ENCODE results near the gene ZNF451.

Gene ZNF451

GRCh38 chr6:57094689-57095088 is 4.7 kb downstream of the ZNF451 start:
- no peak for DNase-seq (ENCODE audit: low read depth, low spot score)

GRCh38 chr6:57097596-57097995 is 7.6 kb downstream of the ZNF451 start:
- no peak for DNase-seq (ENCODE audit: low read depth, low spot score)

GRCh38 chr6:57102976-57103375 is 13.0 kb downstream of the ZNF451 start:
- DNase-seq (ENCODE audit: low read depth, low spot score): no peak

- no peak for DNase-seq (ENCODE audit: low read depth, low spot score)
These were observed 14.3 kb downstream of the ZNF451 start for GRCh38 chr6:57104336-57104735.

- DNase-seq (ENCODE audit: low read depth, low spot score): no peak
These were observed 17.0 kb downstream of the ZNF451 start for GRCh38 chr6:57106990-57107389.

- DNase-seq (ENCODE audit: low read depth, low spot score): no peak
These were observed 18.7 kb downstream of the ZNF451 start for GRCh38 chr6:57108691-57109090.

- no peak for DNase-seq (ENCODE audit: low read depth, low spot score)
These were observed 19.9 kb downstream of the ZNF451 start for GRCh38 chr6:57109880-57110279.

- no peak for DNase-seq (ENCODE audit: low read depth, low spot score)
These were observed 23.1 kb downstream of the ZNF451 start for GRCh38 chr6:57113105-57113504.

GRCh38 chr6:57116776-57117175 is 26.8 kb downstream of the ZNF451 start:
- DNase-seq (ENCODE audit: low read depth, low spot score): no peak

GRCh38 chr6:57117796-57118195 is 27.8 kb downstream of the ZNF451 start:
- DNase-seq (ENCODE audit: low read depth, low spot score): no peak

- no peak for DNase-seq (ENCODE audit: low read depth, low spot score)
These were observed 33.1 kb downstream of the ZNF451 start for GRCh38 chr6:57123111-57123510.

- DNase-seq (ENCODE audit: low read depth, low spot score): no peak
These were observed 37.8 kb downstream of the ZNF451 start for GRCh38 chr6:57127763-57128162.

- no peak for DNase-seq (ENCODE audit: low read depth, low spot score)
These were observed 40.7 kb downstream of the ZNF451 start for GRCh38 chr6:57130661-57131177.

- DNase-seq (ENCODE audit: low read depth, low spot score): no peak
These were observed 45.0 kb downstream of the ZNF451 start for GRCh38 chr6:57134954-57135353.

- DNase-seq (ENCODE audit: low read depth, low spot score): no peak
These were observed 45.9 kb downstream of the ZNF451 start for GRCh38 chr6:57135885-57136284.

GRCh38 chr6:57137350-57137749 is 47.4 kb downstream of the ZNF451 start:
- DNase-seq (ENCODE audit: low read depth, low spot score): no peak

GRCh38 chr6:57138026-57138425 is 48.0 kb downstream of the ZNF451 start:
- DNase-seq (ENCODE audit: low read depth, low spot score): no peak

GRCh38 chr6:57141451-57142177 is 51.6 kb downstream of the ZNF451 start:
- DNase-seq (ENCODE audit: low read depth, low spot score): no peak

- DNase-seq (ENCODE audit: low read depth, low spot score): no peak
These were observed 52.2 kb downstream of the ZNF451 start for GRCh38 chr6:57142178-57142525.

GRCh38 chr6:57143690-57144089 is 53.7 kb downstream of the ZNF451 start:
- no peak for DNase-seq (ENCODE audit: low read depth, low spot score)

- no peak for DNase-seq (ENCODE audit: low read depth, low spot score)
These were observed 57.4 kb downstream of the ZNF451 start for GRCh38 chr6:57147401-57147800.

GRCh38 chr6:57147955-57148858 is 58.2 kb downstream of the ZNF451 start:
- no peak for DNase-seq (ENCODE audit: low read depth, low spot score)

GRCh38 chr6:57158658-57159057 is 68.7 kb downstream of the ZNF451 start:
- no peak for DNase-seq (ENCODE audit: low read depth, low spot score)
